Central memory CD8-positive, alpha-beta T cell (primary cell): ENCODE data around the gene PARM1.

Experiments used
- ATAC-seq: fragments of 150-1000 bp; cut with Tn5 transposase; replicated peaks from 2 replicates; pipeline ENCODE4 v1.10.0; 2022; ENCODE audit warnings: mild to moderate bottlenecking, moderate FRiP score, moderate number of reproducible peaks; ENCODE audit not compliant: poor library complexity, severe bottlenecking; ENCODE audit errors: extremely low read depth
- DNase-seq, 2 donors: peaks; one replicate each; pipeline ENCODE4 v3.0.0; 2021; ENCODE audit warnings: low spot score in 2 of 2
- H3K27ac Mint-ChIP-seq: one replicate; pipeline ENCODE4 v1.8.0; 2022; ENCODE audit warnings: low read depth, mild to moderate bottlenecking, moderate library complexity, mixed read lengths
- H3K27me3 Mint-ChIP-seq: one replicate; pipeline ENCODE4 v1.8.0; 2022; ENCODE audit warnings: mixed read lengths
- H3K36me3 Mint-ChIP-seq: one replicate; pipeline ENCODE4 v1.8.0; 2022; ENCODE audit warnings: mild to moderate bottlenecking, moderate library complexity, mixed read lengths; ENCODE audit not compliant: insufficient read depth
- H3K4me1 Mint-ChIP-seq: one replicate; pipeline ENCODE4 v1.8.0; 2022; ENCODE audit warnings: mixed read lengths
- H3K4me3 Mint-ChIP-seq: one replicate; pipeline ENCODE4 v1.8.0; 2022; ENCODE audit warnings: mild to moderate bottlenecking, moderate library complexity, mixed read lengths
- H3K9me3 Mint-ChIP-seq: one replicate; pipeline ENCODE4 v1.8.0; 2022; ENCODE audit warnings: mixed read lengths

Gene PARM1

DNA sequence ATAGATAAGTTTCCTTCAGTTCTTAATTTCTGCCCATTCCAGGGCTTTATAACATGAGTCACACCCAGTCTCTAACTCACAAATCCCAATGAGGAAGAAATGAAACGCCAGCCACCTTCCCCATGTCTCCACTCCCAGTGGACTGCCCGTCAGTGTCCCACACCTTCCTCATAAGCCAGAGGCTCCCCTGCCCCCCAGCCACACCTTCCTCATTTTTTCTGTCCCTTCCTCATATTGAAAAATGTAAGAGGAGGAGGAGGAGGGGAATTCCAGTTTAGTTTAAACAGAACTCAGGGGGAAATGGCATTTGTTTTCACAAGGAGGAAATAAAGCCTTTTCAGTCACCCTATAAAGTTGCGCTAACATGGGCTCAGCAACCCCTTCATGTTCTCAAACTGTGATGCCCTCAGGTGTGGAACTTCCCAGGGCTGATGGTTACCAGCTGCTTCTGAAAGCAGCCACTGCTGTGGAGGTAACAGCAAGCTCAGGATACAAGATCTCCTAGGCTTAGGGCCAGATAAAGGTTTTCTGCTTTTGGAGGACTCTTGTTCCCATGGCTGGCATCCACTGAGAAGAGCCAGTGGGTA is 97.8 kb downstream of the PARM1 start:
- ATAC-seq: no peak
- H3K27ac Mint-ChIP-seq: no peak overlapping the region

DNA sequence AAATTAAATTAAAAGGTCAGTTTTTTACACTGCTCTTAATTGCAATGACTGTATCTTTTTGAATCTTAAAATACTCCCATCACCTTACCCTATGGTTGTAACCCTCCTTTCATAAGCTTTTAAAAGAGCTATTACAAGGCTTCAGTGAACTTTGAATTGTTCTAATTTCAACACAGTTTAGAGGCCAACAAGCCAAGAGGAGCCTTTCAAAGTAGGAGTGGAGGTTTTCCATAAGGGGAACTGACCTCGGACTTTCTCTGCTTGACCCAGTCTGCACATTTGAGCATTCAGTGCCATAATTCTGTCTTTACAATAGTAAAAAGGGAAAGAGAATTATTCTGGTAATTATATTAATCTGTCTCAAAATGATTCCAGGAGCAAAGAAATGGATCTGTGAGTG is 98.9 kb downstream of the PARM1 start:
- H3K36me3 Mint-ChIP-seq: peaks cover 2% of the 10 kb centered on the region
- peaks cover 11% of the 10 kb centered on the region for H3K9me3 Mint-ChIP-seq
- no peak overlapping the region for H3K27ac Mint-ChIP-seq
- H3K27me3 Mint-ChIP-seq: no peaks in the 10 kb centered on the region
- no peak for ATAC-seq
- no peaks in the 10 kb centered on the region for H3K4me1 Mint-ChIP-seq
- DNase-seq: no peak
- no peak overlapping the region for H3K4me3 Mint-ChIP-seq

More for the DNA sequence above, 97.8 kb downstream of the PARM1 start:
- no peaks in the 10 kb centered on the region for H3K27me3 Mint-ChIP-seq
- peaks cover 2% of the 10 kb centered on the region for H3K36me3 Mint-ChIP-seq
- peaks cover 11% of the 10 kb centered on the region for H3K9me3 Mint-ChIP-seq
- H3K4me3 Mint-ChIP-seq: no peak overlapping the region
- no peaks in the 10 kb centered on the region for H3K4me1 Mint-ChIP-seq
- DNase-seq: no peak

DNA sequence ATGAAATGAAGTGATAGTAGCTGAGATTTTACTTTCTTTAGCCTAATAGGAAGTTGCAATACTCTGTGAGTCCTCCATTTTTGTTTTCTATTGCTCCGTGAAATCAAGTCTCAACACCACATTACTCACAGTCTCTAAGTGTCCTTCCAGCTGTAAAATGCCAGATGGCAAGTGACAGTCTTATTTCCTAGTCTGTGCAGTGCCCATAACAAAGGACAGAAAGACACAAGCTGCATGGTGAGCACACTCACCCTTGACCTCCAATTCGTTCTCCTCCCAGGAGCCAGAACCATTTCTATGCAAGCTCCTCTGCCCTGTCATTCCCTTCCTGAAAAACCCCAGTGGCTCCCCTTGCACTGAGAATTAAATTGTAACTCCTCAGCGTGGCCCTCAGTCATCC is 101.6 kb downstream of the PARM1 start:
- DNase-seq: no peak
- ATAC-seq: no peak
- no peak overlapping the region for H3K27ac Mint-ChIP-seq
- H3K4me1 Mint-ChIP-seq: no peaks in the 10 kb centered on the region
- peaks cover 10% of the 10 kb centered on the region for H3K9me3 Mint-ChIP-seq
- H3K4me3 Mint-ChIP-seq: no peak overlapping the region
- no peaks in the 10 kb centered on the region for H3K27me3 Mint-ChIP-seq
- no peaks in the 10 kb centered on the region for H3K36me3 Mint-ChIP-seq

DNA sequence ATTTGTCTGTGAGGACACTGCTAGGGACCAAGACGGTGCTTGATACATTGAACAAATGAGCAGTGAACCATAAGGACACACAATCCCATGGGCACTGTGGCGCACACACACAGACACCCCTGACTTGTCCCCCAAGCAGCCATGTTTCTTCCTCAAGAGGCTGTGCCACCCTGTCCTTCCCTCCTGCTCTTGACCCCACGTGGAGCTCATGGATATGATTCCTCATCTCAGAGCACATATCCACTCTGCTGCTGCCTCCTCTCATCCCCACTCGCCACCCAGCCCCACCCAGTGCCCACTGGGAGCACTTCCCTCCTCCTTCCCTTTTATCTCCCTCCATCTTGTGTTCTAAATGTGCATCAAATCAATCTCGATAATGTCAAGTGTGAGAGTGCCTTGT is 102.4 kb downstream of the PARM1 start:
- no peak for ATAC-seq
- DNase-seq: no peak
- no peaks in the 10 kb centered on the region for H3K27me3 Mint-ChIP-seq
- H3K9me3 Mint-ChIP-seq: peaks cover 10% of the 10 kb centered on the region
- H3K36me3 Mint-ChIP-seq: no peaks in the 10 kb centered on the region
- H3K4me3 Mint-ChIP-seq: no peak overlapping the region
- no peak overlapping the region for H3K27ac Mint-ChIP-seq
- H3K4me1 Mint-ChIP-seq: no peaks in the 10 kb centered on the region

DNA sequence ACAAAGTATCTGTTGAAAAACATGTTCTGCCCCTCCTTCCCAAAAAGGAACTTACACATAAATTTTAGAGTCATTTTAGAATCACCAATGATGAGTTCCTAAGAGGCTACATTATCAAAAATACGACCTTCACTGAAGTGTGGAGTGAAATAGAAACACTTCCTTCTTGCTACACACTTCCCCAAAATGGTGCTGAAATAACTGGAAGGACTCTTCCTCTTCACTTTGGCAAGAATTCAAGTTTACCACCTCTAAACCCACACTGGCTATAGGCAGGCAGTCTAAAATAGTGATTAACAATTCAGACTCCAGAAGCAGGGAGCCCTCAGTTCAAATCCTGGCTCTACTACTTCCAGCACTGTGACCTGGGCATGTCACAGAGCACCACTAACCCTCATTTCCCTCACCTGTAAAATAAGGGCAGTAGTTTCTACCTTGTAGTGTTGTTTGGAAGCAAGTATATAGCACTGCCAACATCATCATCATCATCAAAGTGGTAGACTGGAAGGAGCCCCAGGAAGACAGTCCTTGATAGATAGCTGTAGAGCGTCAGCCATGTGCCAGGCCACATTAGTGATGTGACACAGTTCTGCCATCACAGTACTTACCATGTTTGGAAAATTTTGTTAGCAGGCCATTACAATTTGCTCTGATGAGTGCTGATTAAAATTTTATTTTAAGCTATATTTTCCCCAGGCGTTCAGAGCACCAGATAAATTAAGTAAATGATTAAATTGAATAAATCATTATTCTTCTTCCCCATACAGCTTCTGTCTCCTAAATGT is 103.3 kb downstream of the PARM1 start:
- Mint-ChIP-seq H3K9me3 (peaks cover 10% of the 10 kb centered on the region), H3K27me3 (no peaks in the 10 kb centered on the region), H3K36me3 (no peaks in the 10 kb centered on the region), H3K4me3 (no peak overlapping the region), H3K27ac (no peak overlapping the region), H3K4me1 (no peaks in the 10 kb centered on the region)
- ATAC-seq (no peak), DNase-seq (no peak)

DNA sequence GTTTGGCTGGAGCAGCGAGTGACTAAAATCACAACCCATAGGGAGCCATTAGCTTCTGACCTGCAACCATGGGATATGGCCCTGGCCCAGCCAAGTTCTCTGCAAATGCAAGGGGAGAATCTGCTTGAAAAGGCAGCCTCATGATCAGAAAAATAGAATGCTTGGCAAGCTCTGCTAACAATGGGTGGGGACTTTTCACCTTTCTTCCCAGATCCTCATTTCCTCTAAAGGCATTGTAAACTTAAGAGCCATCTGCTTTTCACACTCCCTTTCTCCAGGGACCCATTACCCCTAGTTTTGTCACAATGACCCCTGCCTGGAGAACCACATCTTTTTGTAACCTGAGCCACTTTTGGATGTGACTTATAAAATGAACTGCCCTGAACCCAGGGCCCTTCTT is 104.3 kb downstream of the PARM1 start:
- H3K4me3 Mint-ChIP-seq: no peak overlapping the region
- ATAC-seq: no peak
- peaks cover 10% of the 10 kb centered on the region for H3K9me3 Mint-ChIP-seq
- H3K27ac Mint-ChIP-seq: no peak overlapping the region
- H3K27me3 Mint-ChIP-seq: no peaks in the 10 kb centered on the region
- no peaks in the 10 kb centered on the region for H3K4me1 Mint-ChIP-seq
- H3K36me3 Mint-ChIP-seq: peaks cover 2% of the 10 kb centered on the region
- no peak for DNase-seq

DNA sequence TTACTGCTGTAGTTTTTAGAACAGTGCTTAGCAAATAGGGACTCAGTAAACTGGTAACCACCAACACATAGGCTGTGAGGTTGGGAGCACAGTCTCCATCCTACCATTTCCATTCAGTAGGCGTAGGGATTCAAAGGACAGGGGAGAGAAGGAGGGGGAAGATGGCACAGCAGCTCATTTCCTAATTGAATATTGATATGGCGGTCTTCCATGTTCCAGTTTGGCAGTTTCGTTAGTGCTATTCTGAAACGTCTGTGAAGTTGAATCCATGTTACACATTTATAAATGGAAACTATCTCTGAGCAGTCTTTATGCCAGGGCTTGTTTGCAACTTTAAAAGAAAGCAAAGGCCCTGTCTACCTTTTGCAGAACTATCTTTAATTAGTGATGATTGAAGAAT is 105.5 kb downstream of the PARM1 start:
- Mint-ChIP-seq H3K27me3 (no peaks in the 10 kb centered on the region), H3K27ac (no peak overlapping the region), H3K4me3 (no peak overlapping the region), H3K9me3 (peaks cover 10% of the 10 kb centered on the region), H3K36me3 (peaks cover 2% of the 10 kb centered on the region), H3K4me1 (no peaks in the 10 kb centered on the region)
- ATAC-seq (no peak), DNase-seq (no peak)

DNA sequence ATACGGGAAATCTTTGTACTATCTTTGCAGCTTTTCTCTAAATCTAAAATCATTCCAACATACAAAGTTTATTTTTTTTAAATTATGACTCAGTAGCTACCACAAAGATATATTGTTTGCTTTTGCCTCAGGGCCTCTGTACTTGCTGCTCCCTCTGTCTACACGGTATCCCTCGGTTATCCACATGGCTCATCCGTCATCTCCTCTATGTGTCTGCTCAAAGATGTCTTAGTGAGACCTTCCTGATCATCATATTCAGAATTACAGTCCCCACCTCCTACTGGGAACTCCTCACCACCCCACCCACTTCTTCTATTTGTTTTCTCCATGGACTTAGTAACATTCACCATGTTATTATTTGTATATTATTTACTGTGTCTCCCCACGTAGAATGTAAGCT is 107.8 kb downstream of the PARM1 start:
- no peaks in the 10 kb centered on the region for H3K4me1 Mint-ChIP-seq
- peaks cover 2% of the 10 kb centered on the region for H3K36me3 Mint-ChIP-seq
- no peak overlapping the region for H3K4me3 Mint-ChIP-seq
- no peak for DNase-seq
- peaks cover 10% of the 10 kb centered on the region for H3K9me3 Mint-ChIP-seq
- H3K27ac Mint-ChIP-seq: no peak overlapping the region
- no peak for ATAC-seq
- H3K27me3 Mint-ChIP-seq: no peaks in the 10 kb centered on the region

DNA sequence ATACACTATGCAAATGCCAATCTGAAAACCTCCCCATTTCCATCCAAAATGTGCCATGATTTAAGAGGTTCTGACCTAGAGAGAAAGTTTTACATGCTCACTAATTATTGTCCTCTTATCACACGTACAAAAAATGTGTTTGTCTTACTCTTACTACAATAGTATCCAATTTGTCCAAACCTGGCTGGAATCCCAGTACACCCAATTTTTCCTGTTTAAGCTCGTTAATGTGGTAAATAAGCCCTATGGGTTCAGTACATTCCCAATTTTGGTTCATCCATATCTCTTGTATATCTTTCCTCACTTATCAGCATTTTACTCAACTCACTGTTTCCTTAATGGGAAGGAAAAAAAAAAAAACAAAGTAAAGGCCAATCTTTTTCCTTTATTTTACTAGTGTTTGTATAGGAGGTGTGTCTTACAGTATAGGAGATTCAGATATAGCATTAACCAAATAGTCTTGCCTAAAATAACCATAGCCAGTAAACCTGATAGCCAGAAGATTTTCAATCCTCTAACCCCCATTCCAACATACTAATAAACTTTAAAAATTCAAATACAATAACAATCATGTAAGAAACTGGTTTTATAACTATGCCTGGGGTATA is 109.8 kb downstream of the PARM1 start:
- Mint-ChIP-seq H3K4me3 (no peak overlapping the region), H3K9me3 (peaks cover 10% of the 10 kb centered on the region), H3K27me3 (no peaks in the 10 kb centered on the region), H3K36me3 (peaks cover 2% of the 10 kb centered on the region), H3K4me1 (no peaks in the 10 kb centered on the region), H3K27ac (no peak overlapping the region)
- no peak for ATAC-seq
- no peak for DNase-seq

DNA sequence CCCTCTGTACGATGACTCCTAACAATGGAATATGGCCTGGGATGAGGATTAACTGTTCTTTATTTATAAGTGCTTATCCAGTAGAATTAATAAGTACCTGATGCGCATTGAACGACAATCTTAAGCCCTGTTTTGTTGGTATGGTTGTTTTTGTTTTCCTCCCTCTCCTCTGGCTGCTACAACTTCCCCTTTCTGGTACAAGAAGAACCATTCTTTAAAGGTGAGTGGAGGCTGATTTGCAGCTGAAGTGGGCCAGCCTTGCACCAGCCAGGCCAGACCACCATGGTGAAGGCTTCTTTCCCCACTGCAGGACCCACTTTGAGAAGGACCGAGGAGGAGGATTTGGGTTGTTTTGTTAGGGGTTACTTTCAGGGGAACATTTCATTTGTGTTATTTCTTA is 113.3 kb downstream of the PARM1 start:
- Mint-ChIP-seq H3K4me1 (no peaks in the 10 kb centered on the region), H3K9me3 (peaks cover 6% of the 10 kb centered on the region), H3K27ac (no peak overlapping the region), H3K4me3 (no peak overlapping the region), H3K27me3 (no peaks in the 10 kb centered on the region), H3K36me3 (peaks cover 2% of the 10 kb centered on the region)
- DNase-seq: no peak
- no peak for ATAC-seq

DNA sequence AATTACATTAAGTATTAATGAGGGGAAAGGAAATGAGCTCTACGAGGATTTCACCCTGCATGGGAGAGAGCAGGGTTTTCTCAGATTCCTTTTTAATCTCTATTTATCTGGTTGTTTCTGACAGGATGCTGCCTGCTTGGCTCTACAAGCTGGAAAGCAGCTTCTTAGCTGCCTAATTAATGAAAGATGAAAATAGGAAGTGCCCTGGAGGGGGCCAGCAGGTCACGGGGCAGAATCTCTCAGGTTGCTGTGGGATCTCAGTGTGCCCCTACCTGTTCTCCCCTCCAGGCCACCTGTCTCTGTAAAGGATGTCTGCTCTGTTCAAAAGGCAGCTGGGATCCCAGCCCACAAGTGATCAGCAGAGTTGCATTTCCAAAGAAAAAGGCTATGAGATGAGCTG is 113.7 kb downstream of the PARM1 start:
- DNase-seq (no peak), ATAC-seq (no peak)
- H3K9me3 Mint-ChIP-seq: peaks cover 6% of the 10 kb centered on the region
- no peaks in the 10 kb centered on the region for H3K36me3 Mint-ChIP-seq
- no peak overlapping the region for H3K27ac Mint-ChIP-seq
- H3K4me3 Mint-ChIP-seq: no peak overlapping the region
- H3K4me1 Mint-ChIP-seq: no peaks in the 10 kb centered on the region
- H3K27me3 Mint-ChIP-seq: no peaks in the 10 kb centered on the region

DNA sequence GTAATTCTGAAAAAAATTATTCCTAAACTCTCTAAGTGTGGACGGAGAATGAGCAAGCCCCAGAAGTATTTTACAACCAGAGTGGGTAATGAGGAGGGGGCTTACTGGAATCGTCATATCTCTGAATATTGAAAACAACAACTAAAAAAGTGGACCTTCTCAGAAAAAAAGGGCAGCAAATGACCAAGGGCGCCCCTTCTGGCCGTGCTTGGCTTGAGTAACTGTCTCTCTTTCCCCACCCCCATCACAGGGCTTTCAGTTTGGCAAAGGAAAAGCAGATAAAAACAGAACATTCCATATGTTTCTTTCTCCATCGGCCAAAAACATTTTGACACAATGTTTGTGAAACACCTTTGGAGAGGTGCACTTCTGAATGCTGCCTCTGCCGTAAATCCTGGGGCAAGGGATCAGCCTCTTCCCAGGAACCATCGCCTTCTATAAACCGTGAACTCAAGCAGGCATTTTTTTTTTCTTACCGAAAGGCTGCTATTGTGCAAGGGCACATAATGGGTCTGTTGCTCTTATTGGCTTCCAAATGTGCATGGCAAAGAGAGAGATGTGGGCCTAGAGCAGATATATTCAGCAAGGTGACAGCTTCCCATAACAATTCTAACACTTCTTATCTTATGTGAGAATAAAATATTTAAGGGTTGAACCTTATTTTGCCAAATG is 115.4 kb downstream of the PARM1 start:
- DNase-seq (no peak), ATAC-seq (no peak)
- H3K27me3 Mint-ChIP-seq: no peaks in the 10 kb centered on the region
- no peaks in the 10 kb centered on the region for H3K36me3 Mint-ChIP-seq
- no peak overlapping the region for H3K4me3 Mint-ChIP-seq
- peaks cover 6% of the 10 kb centered on the region for H3K9me3 Mint-ChIP-seq
- no peaks in the 10 kb centered on the region for H3K4me1 Mint-ChIP-seq
- no peak overlapping the region for H3K27ac Mint-ChIP-seq

DNA sequence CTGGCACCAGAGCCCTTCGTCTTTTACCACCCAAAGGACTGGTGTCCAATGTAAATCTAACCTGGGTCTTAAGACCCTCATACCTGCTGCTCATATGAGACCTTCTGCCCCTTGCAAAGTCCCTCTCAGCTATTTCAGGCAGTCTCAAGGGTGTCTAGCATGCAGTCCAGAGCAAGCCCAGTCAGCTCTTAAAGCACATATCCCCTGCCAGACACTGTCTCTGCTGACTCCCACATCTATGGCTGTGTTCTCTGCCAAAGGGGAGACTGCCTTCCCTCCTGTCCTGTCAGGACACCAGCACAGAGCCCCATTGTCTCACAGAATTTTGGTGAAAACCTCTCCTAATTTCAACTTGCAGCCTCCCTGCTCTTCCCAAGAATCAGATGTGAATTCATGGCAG is 118.5 kb downstream of the PARM1 start:
- Mint-ChIP-seq H3K36me3 (no peaks in the 10 kb centered on the region), H3K27ac (no peak overlapping the region), H3K9me3 (no peaks in the 10 kb centered on the region), H3K4me1 (no peaks in the 10 kb centered on the region), H3K4me3 (no peak overlapping the region), H3K27me3 (no peaks in the 10 kb centered on the region)
- no peak for DNase-seq
- ATAC-seq: no peak
